Retinal pigment epithelial cell (primary cell): Measurements from ENCODE around the gene IGLL1.

Source experiments
- DNase-seq: peaks from one replicate; pipeline ENCODE4 v3.0.0-alpha.2; 2010; ENCODE audit warnings: low read depth
- H3K4me3 ChIP-seq: 2 replicates; pipeline ENCODE4 v1.5.1; 2011; ENCODE audit warnings: mild to moderate bottlenecking, low read length, control low read depth, moderate library complexity
- TF ChIP-seq, protein P1 (sequence below): conservative IDR thresholded peaks from 2 replicates; pipeline ENCODE4 v1.5.1; 2011; ENCODE audit warnings: low read depth, low read length, control low read depth, inconsistent platforms

Gene IGLL1

DNA sequence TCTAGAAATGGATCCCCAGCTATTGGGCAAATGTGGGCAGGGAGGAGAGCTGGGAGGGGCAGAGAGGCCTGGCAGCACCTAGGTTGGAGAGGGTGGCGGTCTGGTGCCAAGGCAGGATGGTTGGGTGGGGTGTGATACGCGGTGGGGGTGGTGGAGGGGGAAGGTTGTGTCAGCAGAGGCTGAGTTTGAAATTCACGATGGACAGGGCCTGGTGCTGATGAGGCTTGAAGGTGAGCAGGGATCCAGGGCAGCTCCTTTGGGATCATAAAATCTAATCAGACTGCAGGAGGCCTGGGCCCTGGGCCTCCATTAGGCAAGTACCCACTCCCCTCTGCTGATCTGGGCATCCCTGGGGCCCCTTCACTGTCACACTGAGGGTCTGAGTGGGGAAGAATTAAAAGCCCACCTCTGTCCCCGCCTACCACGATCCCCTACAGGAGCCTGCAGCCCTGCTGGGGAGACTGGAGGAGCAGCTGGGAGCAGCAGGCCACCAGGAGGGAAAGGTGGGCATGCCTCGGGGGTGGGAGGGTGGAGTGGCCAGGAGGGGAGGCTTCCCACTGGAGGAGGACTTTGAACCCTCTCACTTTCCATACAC is 24.0 kb downstream of the IGLL1 start:
- TF ChIP-seq, protein P1, sequence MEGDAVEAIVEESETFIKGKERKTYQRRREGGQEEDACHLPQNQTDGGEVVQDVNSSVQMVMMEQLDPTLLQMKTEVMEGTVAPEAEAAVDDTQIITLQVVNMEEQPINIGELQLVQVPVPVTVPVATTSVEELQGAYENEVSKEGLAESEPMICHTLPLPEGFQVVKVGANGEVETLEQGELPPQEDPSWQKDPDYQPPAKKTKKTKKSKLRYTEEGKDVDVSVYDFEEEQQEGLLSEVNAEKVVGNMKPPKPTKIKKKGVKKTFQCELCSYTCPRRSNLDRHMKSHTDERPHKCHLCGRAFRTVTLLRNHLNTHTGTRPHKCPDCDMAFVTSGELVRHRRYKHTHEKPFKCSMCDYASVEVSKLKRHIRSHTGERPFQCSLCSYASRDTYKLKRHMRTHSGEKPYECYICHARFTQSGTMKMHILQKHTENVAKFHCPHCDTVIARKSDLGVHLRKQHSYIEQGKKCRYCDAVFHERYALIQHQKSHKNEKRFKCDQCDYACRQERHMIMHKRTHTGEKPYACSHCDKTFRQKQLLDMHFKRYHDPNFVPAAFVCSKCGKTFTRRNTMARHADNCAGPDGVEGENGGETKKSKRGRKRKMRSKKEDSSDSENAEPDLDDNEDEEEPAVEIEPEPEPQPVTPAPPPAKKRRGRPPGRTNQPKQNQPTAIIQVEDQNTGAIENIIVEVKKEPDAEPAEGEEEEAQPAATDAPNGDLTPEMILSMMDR: no peak
- no peak for DNase-seq
- no peak overlapping the region for H3K4me3 ChIP-seq

DNA sequence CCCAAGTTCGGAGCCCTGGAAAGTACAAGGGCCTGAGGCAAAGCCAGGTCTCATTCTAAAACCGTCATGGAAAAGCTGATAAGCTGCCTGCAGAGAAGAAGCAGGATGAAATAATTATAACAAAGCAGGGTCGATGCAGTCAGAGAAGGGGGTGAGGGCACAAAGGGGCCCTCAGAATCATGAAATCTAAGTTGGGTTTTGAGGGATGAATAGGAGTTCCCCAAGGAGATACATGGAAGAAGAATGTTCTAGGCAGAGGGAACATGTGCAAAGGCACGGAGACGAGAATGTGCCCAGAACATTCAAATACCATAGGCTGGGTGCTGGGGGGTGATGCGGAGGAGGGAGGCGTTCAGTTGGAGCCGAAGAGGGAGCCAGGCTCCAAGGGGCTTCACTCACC is 25.0 kb downstream of the IGLL1 start:
- DNase-seq: no peak
- H3K4me3 ChIP-seq: no peak overlapping the region
- TF ChIP-seq, protein P1: no peak

DNA sequence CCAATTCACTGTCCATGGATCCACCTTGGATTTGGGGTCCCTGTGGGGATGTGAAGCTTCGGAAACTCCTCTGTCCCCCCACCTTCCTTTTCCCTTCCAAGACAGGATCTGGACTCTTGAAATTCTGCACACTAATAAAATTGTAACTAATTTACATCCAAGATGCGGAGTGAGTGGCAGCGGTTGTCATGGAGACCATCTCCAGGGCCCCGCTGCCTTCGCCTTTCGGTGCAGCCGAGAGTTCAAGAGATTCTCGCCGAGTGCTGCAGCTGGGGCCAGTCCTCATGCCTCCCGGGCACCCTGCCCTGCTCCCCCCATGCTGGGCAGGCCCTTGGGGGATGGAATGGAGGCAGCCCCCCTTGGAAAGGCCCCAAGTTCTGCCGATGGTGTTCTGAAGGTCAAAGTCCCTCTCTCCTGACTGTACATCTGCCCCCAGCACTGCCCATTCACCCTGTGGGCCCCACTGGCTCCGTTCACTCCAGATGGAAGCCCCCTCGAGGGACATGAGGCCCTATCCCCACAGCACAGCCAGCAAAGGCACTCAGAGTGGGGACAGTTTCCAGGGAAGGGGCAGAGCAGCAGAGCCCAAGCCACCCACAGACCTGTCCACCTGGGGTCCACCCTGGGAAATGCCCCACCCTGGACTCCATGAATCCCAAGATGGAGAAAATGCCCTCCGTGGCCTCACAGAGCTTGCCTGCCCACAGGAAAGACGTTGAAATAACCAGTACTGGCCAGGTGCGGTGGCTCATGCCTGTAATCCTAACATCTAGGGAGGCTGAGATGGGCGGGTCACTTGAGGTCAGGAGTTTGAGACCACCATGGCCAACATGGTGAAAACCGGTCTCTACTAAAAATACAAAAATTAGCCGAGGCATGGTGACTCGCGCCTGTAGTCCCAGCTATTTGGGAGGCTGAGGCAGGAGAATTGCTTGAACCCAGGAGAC is 25.9 kb downstream of the IGLL1 start:
- no peak for DNase-seq
- TF ChIP-seq, protein P1: no peak
- H3K4me3 ChIP-seq: no peak overlapping the region

DNA sequence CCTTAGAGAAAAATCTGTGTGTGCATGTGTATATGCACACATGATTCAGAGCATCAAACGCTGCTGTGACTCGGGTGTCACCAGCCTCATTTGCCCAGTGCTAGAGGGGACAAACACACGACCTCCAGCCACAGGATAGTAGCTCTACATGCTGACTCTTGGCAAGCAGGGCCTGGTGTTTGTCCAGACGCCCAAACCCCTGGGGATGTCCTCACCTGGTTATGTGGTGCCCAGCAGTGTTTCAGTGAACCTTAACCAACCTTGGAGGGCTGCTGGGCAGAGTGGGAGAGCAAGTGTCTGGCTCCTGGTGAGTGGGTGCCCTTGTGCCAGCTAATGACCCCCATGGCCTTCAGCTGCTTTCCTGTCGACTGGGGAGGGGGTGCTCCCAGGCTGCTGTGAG is 26.7 kb downstream of the IGLL1 start:
- DNase-seq: no peak
- H3K4me3 ChIP-seq: no peak overlapping the region
- TF ChIP-seq, protein P1: no peak

DNA sequence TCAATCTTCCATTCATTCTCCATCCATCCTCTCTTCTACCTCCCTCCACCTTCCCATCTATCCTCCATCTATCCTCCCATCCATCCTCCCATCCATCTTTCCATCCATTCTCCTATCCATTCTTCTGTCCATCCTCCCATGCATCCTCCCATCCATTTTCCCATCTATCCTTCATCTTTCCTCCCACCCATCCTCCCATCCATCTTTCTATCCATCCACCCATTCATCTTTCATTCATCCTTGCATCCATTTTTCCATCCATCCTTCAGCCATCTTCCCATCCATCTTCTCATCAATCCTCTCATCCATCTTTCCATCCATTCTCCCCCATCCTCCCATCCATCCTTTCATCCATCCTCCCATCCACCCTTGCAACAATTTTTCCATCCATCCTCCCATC is 27.5 kb downstream of the IGLL1 start:
- H3K4me3 ChIP-seq: no peak overlapping the region
- TF ChIP-seq, protein P1: no peak
- DNase-seq: no peak

DNA sequence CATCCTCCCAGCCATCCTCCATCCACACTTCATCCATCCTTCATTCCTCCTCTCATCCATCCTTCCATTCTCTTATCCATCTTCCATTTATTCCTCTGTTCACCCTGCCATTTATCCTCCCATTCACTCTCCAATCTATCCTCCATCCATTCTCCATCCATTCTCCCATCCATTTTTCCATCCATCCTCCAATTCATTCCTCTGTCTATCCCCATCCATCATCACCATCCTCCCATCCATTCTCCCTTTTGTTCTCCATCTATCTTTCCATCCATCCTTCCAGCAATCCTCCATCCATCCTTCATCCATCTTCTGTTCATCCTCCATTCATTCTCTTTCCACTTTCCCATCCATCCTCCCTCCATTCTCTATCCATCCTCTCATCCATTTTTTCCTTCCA is 28.7 kb downstream of the IGLL1 start:
- no peak for DNase-seq
- H3K4me3 ChIP-seq: no peak overlapping the region
- TF ChIP-seq, protein P1: no peak

DNA sequence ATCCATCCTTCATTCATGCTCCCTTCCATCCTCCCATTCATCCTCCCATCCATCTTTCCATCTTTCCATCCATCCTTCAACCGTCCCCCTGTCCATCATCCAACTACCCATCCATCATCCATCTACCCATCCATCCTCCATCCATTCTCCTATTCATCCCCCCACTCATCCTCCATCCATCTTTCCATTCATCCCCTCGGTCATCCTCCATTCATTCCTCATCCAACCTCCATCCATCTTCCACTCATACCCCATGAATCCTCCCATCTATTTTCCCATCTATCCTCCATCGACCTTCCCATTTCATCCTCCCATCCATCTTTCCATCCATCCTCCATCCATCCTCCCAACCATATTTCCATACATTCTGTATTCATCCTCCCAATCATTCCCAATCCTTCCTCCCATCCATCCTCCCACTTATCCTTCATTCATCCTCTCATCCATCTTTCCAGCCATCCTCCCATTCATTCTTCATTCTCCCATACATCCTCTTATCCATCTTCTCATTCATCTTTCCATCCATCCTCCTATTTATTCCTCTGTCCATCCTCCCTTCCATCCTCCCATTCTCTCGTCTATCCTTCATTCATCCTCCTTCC is 29.9 kb downstream of the IGLL1 start:
- H3K4me3 ChIP-seq: no peak overlapping the region
- DNase-seq: no peak
- TF ChIP-seq, protein P1: no peak
